B cell (primary cell): ENCODE measurements around the gene N4BP2L2. TPM values are rescaled to one million over a fixed set of nuclear protein-coding genes. Genes with fewer than 3 reads are reported as not detected.

ENCODE experiments used
- ATAC-seq: fragments of 200-7000 bp; cut with Tn5 transposase; one replicate; pipeline ENCODE4 v1.10.0; 2021; ENCODE audit warnings: low read depth, mild to moderate bottlenecking, moderate number of reproducible peaks, moderate library complexity
- CTCF ChIA-PET: fragments of 350-600 bp; sonication (Branson Sonifier 250); formaldehyde crosslinking; loops from one replicate; lab custom pipeline; 2021; ENCODE audit warnings: antibody characterized with exemption, inconsistent platforms; lab: Charles Lee
- POLR2A ChIA-PET: fragments of 350-600 bp; sonication (Branson Sonifier 250); formaldehyde crosslinking; loops from one replicate; lab custom pipeline; 2021; ENCODE audit warnings: antibody characterized with exemption; lab: Charles Lee
- DNase-seq: peaks from one replicate; pipeline ENCODE4 v3.0.0; 2013
- H2AFZ ChIP-seq: 2 replicates; pipeline ENCODE4 v1.6.1; 2012; ENCODE audit warnings: mild to moderate bottlenecking, low read depth, low read length; ENCODE audit not compliant: insufficient read depth, poor library complexity, severe bottlenecking
- H3K27ac ChIP-seq, 2 donors: 1 replicate in 1 of 2; 2 replicates in 1 of 2; pipeline ENCODE4 v1.5.1; 2012 to 2013; ENCODE audit warnings: low read length in 2 of 2, mild to moderate bottlenecking in 2 of 2, moderate library complexity in 1 of 2
- H3K27me3 ChIP-seq, 4 experiments: fragments of 200-600 bp in 1 of 4; sonication (generic) in 1 of 4; replicated peaks in 1 of 4; 1 replicate in 2 of 4; 2 replicates in 2 of 4; pipeline versions ENCODE4 v1.6.1 to v1.7.0; 2013 to 2016; ENCODE audit warnings: low read length in 3 of 4, mild to moderate bottlenecking in 2 of 4, mixed read lengths in 1 of 4, moderate library complexity in 1 of 4; ENCODE audit not compliant: insufficient read depth in 4 of 4, control insufficient read depth in 3 of 4; ENCODE audit errors: control extremely low read depth in 1 of 4
- H3K36me3 ChIP-seq, 2 experiments: replicated peaks in 1 of 2; 1 replicate in 1 of 2; 2 replicates in 1 of 2; pipeline versions ENCODE4 v1.6.1 to v1.7.1; 2013; ENCODE audit warnings: low read length in 1 of 2; ENCODE audit not compliant: insufficient read depth in 2 of 2, control insufficient read depth in 1 of 2; ENCODE audit errors: control extremely low read depth in 1 of 2, extremely low read depth in 1 of 2
- H3K4me1 ChIP-seq, 2 donors: fragments of 200-600 bp in 1 of 2; sonication (generic) in 1 of 2; 1 replicate in 1 of 2; 2 replicates in 1 of 2; pipeline versions ENCODE4 v1.5.1 to v1.6.1; 2013 to 2017; ENCODE audit warnings: low read length in 2 of 2; ENCODE audit not compliant: control insufficient read depth in 2 of 2, insufficient read depth in 2 of 2
- H3K4me2 ChIP-seq: replicated peaks from 2 replicates; pipeline ENCODE3; 2012; ENCODE audit warnings: mild to moderate bottlenecking, low read depth, low read length; ENCODE audit not compliant: poor library complexity, severe bottlenecking
- H3K4me3 ChIP-seq, 5 experiments: fragments of 200-600 bp in 1 of 5; sonication (generic) in 1 of 5; 1 replicate in 3 of 5; 2 replicates in 2 of 5; pipeline versions ENCODE4 v1.5.1 to v1.7.0; 2011 to 2016; ENCODE audit warnings: low read length in 4 of 5, mild to moderate bottlenecking in 4 of 5, low read depth in 2 of 5, control low read depth in 1 of 5, moderate library complexity in 1 of 5; ENCODE audit not compliant: insufficient read depth in 1 of 5; ENCODE audit errors: control extremely low read depth in 1 of 5, extremely low read depth in 1 of 5
- H3K79me2 ChIP-seq: fragments of 200-600 bp; sonication (generic); one replicate; pipeline ENCODE4 v1.6.0; 2016; ENCODE audit warnings: low read length; ENCODE audit not compliant: control insufficient read depth, insufficient read depth
- H3K9ac ChIP-seq: fragments of 200-600 bp; sonication (generic); 2 replicates; pipeline ENCODE4 v1.6.1; 2017; ENCODE audit warnings: mild to moderate bottlenecking, low read length, moderate library complexity
- H3K9me3 ChIP-seq, 3 donors: one replicate each; pipeline versions ENCODE4 v1.6.1 to v1.7.1; 2013; ENCODE audit warnings: low read length in 2 of 3; ENCODE audit not compliant: control insufficient read depth in 2 of 3, insufficient read depth in 1 of 3; ENCODE audit errors: control extremely low read depth in 1 of 3
- H4K20me1 ChIP-seq: 2 replicates; pipeline ENCODE4 v1.6.0; 2012; ENCODE audit warnings: mild to moderate bottlenecking, low read length; ENCODE audit not compliant: insufficient read depth, control insufficient read depth, poor library complexity, severe bottlenecking
- H3K27ac Mint-ChIP-seq: one replicate; pipeline ENCODE4 v1.8.0; 2021; ENCODE audit warnings: mixed read lengths
- H3K27me3 Mint-ChIP-seq: one replicate; pipeline ENCODE4 v1.8.0; 2021; ENCODE audit warnings: mixed read lengths
- H3K4me1 Mint-ChIP-seq: one replicate; pipeline ENCODE4 v1.8.0; 2021; ENCODE audit warnings: mixed read lengths
- H3K4me3 Mint-ChIP-seq: one replicate; pipeline ENCODE4 v1.8.0; 2021; ENCODE audit warnings: mixed read lengths
- H3K9me3 Mint-ChIP-seq: one replicate; pipeline ENCODE4 v1.8.0; 2022; ENCODE audit warnings: mixed read lengths; ENCODE audit not compliant: insufficient read depth
- CTCF ChIP-seq: fragments of 200-600 bp; IDR thresholded peaks from one replicate; pipeline ENCODE4 v1.8.0; 2022; ENCODE audit warnings: antibody characterized with exemption, mild to moderate bottlenecking
- EZH2 ChIP-seq: IDR thresholded peaks from 2 replicates; pipeline ENCODE4 v1.6.1; 2012; ENCODE audit warnings: borderline replicate concordance, low read depth, mild to moderate bottlenecking, moderate library complexity, low read length; ENCODE audit not compliant: insufficient read depth, poor library complexity, severe bottlenecking
- WGBS: methylation state at CpG from one replicate; pipeline ENCODE4 v1.1.5; 2013; ENCODE audit warnings: missing lambda C conversion rate; ENCODE audit not compliant: insufficient coverage; 5-methylcytosine and 5-hydroxymethylcytosine counted together
- intact Hi-C: fragments of 100-400 bp; cut with micrococcal nuclease; formaldehyde crosslinking; loops from one replicate; pipeline ENCODE4 v1.10.0; 2022
- polyA plus RNA-seq: library from polyadenylated mRNA; depleted of rRNA; stranded (reverse); fragments of >200 nt; gene quantifications from 2 replicates; pipeline ENCODE4 v1.2.3, GENCODE V29; 2012
- total RNA-seq, 2 donors: library from RNA; stranded (reverse); fragments of 120-200 nt in 1 of 2; gene quantifications; 1 replicate in 1 of 2; 2 replicates in 1 of 2; pipeline versions ENCODE4 v1.2.3 to v1.2.4, GENCODE V29; 2013 to 2022

N4BP2L2 gene
- total and polyA plus RNA-seq, 2 donors (not counting 1 experiment from before 2014, with no cell fraction given), result 63.9 to 239 TPM

GRCh38 chr13:32586080-32586900, 47.7 kb upstream of the N4BP2L2 start, which contains the start of gene PDS5B:
Gene PDS5B, plus strand, starts transcription at chr13:32586452. Its CDS starts 62,321 bp downstream, at chr13:32648773.
- H4K20me1 ChIP-seq, result peaks cover 5% of the 10 kb centered on the region
- peak; percentile 85 for ATAC-seq
- H3K4me3 ChIP-seq, result peak within 1 kb of the TSS; percentile 72 to 96 (median 81)
- Mint-ChIP-seq H3K4me1 (peaks cover 39% of the 10 kb centered on the region), H3K4me3 (peak within 1 kb of the TSS; percentile 95), H3K27ac (peak within 1 kb of the TSS; percentile 91), H3K9me3 (no peaks in the 10 kb centered on the region), H3K27me3 (no peaks in the 10 kb centered on the region)
- peak within 1 kb of the TSS; percentile 69 to 83 for H3K27ac ChIP-seq
- ChIA-PET CTCF (interaction anchor here (0.6 to 5.8 kb wide), 23 partner anchors 11 to 676 kb away, joined by 3 to 81 read pairs (median 5); partner anchors contain the start of genes BRCA2, N4BP2L1, N4BP2L2 and ZAR1L), POLR2A (interaction anchor here (0.7 to 1.1 kb wide), 7 partner anchors 48 to 1138 kb away, joined by 3 to 6 read pairs (median 4); partner anchors contain the start of genes BRCA2, N4BP2L1, N4BP2L2 and ZAR1L)
- H3K9ac ChIP-seq, result peak within 1 kb of the TSS; percentile 77
- peak within 1 kb of the TSS; percentile 81 for H3K4me2 ChIP-seq
- WGBS, result under 1% methylated on average over 96 of the region's 97 CpGs
- peaks cover 40% of the 10 kb centered on the region for H3K79me2 ChIP-seq
- TF ChIP-seq EZH2 (no peak), CTCF (peak; percentile 81)
- H3K9me3 ChIP-seq, result no peaks in the 10 kb centered on the region
- peak; percentile 97 for DNase-seq
- peaks cover 20 to 23% of the 10 kb centered on the region in 2 donors for H3K4me1 ChIP-seq
- H3K36me3 ChIP-seq, result no peaks in the 10 kb centered on the region
- peak within 1 kb of the TSS; percentile 86 for H2AFZ ChIP-seq
- H3K27me3 ChIP-seq, result peaks cover 0 to 6% (median 0%) of the 10 kb centered on the region in 4 experiments
- intact Hi-C loops, result loop anchor here (1.0 kb wide), 6 partner anchors 48 to 271 kb away; partner anchors contain the start of genes BRCA2, N4BP2L1, N4BP2L2 and ZAR1L
